HG03066 (cell line): ENCODE measurements around the gene AP2S1.
"Not testable (repeated sequence)": the region's sequence is repeated elsewhere in the genome, so short reads cannot be mapped to it uniquely, and the experiment has no call there.

ENCODE experiments used
- ATAC-seq: cut with Tn5 transposase; IDR thresholded peaks from one replicate; pipeline ENCODE4 v1.9.1; 2021; ENCODE audit warnings: low read depth; ENCODE audit not compliant: unreplicated experiment

The AP2S1 gene

DNA sequence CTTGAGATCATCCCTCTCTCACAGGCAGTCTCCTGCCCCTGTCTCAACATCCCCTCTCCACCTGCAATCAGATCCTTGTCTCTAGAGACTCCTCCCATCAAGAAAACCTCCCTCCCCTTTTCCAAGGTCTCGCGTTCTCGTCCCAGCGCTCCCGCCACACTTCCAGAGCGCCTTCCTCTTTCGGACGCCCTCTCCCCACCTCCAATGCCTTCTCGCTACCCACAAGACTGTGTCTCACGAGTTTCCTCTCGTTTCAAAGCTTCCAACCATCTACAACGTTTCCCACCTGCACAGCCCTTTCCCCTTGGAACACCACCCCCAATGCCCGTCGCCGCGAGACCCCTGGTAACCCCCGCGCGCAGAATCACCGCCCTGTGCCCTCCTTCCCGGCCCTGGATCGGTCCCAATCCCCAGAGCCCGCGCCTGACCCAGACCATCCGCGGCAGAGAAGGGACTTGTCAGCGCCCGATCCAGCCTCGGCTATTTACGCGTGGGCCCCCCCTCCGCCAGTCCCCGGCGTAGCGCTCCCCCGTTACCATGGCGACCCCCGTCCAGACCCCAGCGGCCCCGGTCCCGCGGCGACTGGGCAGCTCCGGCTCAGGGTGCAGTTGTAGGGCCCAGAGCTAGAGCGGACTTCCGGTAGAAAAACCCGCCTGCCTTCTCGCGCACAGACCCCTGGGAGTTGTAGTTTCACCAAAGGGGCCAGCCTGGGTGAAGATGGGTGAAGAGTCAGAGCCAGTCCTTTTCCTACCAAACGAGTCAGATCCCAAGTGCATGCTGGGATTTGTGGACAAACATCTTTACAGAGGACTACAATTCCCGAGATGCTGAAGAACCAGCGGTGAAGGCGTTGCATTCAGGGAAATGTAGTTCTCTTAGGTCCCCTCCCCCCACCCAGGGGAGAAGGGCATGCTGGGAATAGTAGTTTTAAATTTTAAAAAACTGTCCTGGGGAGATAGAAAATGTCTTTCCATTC, at the start of gene AP2S1:
TSS of gene AP2S1 (minus strand) at position 619 of the 976 bp plus-strand sequence. CDS start at position 539, 80 bp downstream.
- peak; percentile 95 for ATAC-seq

DNA sequence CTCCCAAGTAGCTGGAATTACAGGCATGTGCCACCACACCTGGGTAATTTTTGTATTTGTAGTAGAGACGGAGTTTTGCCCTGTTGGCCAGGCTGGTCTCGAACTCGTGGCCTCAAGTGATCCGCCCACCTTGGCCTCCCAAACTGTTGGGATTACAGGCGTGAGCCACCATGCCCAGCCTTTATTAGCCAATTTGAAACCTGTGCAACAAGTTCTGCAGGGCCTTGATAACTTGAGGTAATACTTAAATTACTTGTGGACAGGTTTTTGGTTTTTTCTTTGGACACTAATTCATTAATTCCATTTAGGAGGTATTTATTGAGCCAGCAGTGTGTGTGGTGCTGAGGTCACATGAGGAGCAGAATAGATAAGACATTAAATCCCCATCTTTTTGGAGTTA, 49.7 kb upstream of the AP2S1 start:
- ATAC-seq, result no peak

DNA sequence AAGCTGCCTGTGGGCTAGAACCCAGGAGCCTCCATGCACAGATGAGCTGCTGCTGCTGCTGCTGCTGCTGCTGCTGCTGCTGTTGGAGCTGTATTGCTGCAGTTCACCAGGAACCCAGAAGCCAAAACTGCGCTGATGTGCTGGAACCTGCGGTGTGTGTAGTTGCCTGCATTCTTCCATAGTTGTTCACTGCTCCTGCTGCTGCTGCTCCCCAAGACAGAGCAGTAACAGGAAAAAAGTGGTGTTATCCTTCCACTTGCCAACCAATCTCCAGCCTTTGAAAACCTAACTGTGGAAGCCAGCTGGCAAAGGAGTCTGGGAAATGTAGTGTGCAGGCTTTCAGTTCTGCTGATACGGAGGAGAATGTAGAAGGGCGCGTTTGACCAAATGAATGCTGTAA, 48.1 kb upstream of the AP2S1 start:
- ATAC-seq, result no peak

DNA sequence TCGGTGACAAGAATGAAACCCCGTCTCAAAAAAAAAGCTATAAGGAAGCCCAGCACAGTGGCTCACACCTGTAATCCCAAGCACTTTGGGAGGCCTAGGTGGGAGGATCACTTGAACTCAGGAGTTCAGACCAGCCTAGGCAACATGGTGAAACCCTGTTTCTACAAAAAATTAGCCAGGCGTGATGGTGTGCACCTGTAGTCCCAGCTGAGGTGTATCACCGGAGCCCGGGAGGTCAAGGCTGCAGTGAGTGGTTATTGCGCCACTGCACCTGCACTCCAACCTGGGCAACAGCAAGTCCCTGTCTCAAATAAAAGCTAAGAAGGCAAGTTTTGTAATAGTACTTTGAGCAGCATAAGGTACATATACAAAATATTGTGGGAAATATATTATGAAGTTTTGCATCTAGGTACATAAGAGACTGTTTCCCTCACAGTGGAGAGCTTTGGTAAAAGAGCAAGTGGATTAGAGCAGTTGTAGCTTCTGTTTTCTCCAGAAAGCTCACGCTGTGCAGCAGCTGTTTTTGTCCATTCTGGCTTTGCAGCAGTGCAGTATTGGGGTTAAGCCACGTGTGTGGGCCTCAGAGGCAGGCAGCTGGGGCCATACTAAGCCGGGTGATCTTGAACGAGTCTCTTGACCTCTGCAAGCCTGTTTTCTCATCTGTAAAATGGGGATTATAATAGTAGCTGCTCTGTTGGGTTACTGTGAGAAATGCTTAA, 45.6 kb upstream of the AP2S1 start:
- no peak for ATAC-seq

DNA sequence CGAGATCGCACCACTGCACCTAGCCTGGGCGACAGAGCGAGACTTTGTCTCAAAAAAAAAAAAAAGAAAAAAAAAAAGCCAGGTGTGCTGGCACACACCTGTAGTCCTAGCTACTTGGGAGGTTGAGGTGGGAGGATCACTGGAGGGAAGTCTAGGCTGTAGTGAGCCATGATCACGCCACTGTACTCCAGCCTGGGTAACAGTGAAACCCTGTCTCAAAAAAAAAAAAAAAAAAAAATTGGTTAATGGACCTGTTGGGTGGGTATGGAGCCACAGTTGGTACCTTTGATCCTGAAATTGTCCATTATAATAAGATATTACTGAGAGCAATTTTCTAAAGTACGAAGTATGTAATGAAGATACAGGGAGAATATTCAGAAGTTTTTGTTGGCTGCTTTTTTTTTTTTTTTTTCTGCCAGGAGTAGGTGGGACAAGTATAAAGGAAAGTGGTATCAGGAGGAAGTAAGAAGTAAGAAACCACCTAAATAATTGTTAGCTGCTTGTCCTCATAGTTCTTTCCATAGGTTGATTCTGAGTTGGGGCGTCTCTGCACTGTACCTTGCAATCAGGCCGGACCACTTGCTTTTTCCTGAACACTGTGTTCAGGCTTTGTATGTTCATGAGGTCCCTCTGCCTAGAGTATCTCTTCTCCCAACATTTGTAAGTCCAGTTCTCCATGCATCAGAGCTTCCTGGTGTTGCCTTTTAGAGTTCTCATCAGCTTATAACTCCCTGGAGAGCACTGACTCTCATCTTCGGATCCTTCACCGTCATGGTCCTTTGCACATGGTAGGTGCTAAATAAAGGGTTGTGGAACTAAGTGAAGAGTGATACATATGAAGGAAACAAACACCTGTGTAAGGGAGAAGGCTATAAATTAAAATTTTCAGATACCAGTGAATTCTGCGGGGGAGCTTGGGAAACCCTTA, 41.9 kb upstream of the AP2S1 start:
- ATAC-seq, result no peak

DNA sequence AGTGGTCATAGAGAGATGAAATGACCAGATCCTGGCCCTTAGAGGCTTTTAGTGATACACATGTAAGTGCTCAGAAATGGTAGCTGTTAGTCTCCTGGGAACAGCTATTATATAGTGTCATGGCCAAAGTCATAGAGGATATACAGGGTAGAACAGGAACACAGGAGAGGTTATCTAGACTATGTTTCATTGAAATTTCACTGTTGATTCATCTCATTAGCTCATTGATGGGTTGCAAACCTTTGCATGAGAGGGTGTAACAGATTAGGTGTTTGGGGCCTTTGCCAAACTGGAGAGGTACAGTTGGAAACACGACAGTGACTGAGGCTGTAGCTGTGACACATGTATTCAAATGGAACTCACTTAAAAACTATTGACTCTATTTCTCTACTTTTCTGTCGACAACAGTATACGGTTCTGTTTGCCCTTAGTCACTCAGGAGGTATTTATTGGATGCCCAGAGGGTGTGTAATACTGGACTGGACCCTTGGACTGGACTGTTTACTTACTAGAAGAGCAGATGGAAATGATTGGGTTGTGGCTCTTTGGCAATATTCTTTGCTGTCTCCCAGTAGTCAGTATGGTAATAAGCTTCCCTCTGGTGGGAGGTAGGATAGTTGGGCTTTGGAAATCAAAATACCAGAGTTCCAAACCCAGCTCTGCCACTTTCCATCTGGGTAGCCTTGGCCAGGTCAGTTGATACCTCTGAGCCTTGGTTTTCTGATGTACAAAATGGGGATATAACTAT, 40.0 kb upstream of the AP2S1 start:
- ATAC-seq, result no peak

DNA sequence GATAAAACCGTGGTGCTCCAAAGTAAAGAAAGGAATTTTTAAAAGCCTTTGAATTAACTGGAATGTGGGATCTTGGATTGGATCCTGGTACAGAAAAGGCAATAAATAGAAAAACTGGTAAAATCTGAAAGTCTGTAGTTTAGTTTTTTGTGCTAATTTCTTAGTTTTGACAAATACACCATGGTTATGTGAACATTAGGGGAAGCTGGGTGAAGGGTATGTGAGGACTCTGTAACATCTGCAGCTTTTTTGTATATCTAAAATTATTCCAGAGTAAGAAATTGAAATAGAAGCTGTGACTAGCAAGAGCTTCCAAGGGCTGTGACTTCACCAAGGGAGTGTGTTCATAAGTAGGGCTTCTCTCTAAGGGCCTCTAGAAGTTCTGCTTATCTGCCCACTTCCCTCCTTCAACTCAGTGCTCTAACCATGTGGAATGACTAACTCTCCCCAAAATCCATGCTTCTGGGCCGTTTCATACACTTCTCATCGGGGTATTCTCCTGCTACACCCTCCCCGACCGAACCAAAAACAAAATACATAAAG, 36.7 kb upstream of the AP2S1 start:
- no peak for ATAC-seq

DNA sequence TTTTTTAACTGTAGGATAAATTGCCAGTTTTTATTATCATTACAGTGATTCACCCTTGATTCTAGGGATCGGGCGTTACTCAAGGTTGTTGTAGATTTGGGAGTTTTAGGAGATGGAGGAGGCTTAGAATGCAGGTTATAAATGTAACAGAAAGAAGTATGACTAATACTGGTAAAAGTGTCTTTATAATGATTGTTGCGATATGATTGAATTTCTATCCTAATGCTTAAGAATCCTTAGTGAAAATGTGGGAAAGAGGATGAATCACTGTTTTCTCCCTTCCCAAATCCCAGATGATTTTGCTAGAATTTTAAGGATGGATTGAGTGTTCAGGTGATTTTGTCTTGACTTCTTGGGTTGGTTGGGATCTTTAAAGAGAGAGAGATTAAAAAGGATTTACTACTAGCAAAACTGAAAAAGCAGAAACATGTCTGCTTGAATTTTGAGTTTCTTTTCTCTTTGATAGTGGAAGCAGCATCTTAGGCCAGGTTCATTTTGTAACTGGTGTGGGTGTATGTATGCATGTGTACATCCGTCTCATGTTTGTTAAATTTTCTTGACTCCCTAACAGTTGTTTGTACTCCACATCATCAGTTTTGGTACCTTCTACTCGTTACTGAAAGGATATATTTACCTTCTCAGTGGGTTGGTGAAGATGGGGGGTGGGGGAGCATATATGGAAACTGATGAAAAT, 36.0 kb upstream of the AP2S1 start:
- ATAC-seq, result no peak

DNA sequence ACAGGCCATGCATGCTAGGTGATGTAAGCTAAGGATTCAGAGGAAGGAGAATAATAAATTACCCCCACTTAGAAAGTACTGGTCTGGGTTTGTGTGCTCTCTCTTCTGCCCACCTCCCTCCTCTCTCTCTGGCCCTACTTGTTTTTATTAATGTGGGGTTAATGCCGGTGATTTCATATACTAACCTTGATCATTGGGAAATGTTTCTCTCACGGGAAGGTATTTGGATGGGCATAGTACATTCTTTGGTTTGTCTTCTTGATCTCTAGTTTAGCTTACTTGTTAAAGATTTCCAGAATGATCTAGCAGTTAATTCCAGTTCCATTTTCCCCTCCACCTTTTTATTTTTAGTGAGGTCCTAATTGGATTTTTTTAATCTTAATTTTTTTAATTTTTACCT, 34.8 kb upstream of the AP2S1 start:
- no peak for ATAC-seq

DNA sequence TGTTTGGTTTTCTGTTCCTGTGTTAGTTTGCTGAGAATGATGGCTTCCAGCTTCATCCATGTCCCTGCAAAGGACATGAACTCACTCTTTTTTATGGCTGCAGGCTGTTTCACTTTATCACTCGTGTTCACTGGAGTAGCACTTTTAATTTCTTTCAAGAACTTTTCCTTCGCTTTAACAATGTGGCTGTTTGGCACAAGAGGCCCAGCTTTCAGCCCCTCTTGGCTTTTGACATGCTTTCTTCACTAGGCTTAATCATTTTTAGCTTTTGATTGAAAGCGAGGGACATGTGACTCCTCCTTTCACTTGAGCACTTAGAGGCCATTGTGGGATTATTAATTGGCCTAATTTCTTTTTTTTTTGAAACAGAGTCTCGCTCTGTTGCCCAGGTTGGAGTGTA, 32.1 kb upstream of the AP2S1 start:
- ATAC-seq, result not testable (repeated sequence)

DNA sequence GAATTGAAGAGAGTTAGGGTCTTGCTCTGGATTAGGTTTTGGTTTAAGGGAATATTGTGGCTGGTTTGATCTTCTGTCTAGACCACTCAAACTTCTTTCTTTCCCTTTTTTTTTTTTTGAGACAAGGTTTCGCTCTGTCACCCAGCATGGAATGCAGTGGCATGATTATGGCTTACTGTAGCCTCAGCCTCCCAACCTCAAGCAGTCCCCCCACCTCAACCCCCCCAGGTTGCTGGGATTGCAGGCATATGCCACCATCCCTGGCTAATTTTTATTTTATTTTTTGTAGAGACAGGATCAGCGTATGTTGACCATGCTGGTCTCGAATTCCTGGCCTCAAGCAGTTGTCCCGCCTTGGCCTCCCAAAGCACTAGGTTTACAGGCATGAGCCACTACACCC, 31.4 kb upstream of the AP2S1 start:
- ATAC-seq, result no peak

DNA sequence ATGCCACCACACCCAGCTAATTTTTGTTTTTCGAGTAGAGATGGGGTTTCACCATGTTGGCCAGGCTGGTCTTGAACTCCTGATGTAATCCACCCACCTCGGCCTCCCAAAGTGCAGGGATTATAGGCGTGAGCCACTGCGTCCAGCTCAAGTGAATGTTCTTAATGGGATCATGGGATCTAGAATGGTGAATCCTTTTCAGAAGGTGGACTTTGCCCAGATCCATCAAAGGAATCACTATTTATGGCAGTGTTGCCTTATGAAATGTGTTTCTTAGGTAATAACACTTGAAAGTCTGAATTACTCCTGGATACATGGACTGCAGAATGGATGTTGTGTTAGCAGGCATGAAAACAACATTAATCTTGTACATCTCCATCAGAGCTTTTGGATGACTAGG, 30.4 kb upstream of the AP2S1 start:
- no peak for ATAC-seq

DNA sequence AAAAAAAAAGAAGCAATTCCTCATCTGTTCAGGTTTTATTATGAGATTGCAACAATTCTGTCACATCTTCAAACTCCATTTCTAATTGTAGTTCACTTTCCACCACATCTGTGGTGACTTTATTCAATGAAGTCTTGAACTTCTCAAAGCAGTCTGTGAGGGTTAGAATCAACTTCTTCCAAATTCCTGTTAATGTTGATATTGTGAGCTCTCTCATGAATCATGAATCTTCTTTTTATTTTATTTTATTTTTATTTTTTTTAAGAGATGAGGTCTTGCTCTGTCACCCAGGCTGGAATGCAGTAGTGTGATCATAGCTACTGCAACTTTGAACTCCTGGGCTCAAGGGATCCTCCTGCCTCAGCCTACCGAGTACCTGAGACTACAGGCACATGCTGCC, 29.8 kb upstream of the AP2S1 start:
- ATAC-seq, result no peak

DNA sequence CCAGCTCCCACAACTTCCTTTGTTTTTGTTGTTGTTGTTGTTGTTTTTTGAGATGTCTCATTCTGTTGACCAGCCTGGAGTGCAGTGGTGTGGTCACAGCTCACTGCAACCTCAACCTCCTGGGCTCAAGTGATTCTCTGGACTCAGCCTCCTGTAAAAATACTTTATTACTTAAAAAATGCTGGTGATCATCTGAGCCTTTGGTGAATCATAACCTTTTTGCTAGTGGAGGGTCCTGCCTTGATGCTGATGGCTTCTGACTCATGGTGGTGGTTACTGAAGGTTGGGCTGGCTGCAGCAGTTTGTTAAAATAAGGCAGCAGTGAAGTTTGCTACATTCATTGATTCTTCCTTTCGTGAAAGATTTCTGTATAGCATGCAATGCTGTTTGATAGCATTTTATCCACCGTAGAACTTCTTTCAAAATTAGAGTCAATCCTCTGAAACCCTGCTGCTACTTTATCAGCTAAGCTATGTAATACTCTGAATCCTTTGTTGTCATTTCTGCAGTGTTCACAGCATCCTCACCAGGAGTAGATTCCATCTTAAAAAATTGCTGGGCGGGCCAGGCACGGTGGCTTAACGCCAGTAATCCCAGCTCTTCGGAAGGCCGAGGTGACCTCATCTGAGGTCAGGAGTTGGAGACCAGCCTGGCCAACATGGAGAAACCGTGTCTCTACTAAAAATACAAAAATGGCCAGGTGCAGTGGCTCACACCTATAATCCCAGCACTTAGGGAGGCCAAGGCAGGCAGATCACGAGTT, 28.1 kb upstream of the AP2S1 start:
- ATAC-seq, result no peak

DNA sequence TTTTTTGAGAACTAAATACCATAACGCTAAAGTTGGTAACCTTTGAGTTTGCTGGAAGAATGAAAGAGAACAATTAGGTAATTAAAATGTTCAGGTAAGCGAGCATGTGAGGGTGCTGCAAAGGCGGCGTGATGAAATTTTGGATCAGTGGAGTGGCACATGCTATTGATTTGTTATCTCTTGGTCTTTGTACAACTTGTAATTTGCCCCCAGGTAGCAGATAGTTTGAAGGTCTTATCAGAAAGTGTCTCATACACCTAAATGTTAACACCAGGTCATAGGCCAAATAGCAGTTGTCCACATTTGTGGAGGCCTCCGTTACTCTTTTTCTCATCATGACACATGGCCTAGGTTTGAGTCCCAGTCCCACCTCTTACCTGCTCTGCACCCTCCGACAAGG, 25.0 kb upstream of the AP2S1 start:
- no peak for ATAC-seq

DNA sequence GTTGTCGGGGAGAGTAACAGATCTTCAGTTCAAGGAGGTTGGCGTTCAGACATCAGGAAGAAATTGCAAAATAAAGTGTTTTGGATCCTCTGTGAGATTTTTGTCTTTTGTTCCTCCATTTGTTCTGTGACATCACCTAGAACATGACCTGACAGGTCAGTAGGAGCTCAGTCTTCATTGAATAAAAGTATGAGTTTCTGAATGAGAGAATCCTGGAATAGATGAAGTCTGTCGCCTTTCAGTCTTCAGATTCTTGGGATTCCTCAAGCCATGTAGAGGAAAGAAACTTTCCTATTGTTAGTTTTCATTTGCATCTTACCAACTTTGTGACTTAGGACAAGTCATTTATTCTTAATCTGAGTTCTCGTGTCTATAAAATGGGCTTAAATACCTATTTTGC, 24.6 kb upstream of the AP2S1 start:
- ATAC-seq, result no peak

DNA sequence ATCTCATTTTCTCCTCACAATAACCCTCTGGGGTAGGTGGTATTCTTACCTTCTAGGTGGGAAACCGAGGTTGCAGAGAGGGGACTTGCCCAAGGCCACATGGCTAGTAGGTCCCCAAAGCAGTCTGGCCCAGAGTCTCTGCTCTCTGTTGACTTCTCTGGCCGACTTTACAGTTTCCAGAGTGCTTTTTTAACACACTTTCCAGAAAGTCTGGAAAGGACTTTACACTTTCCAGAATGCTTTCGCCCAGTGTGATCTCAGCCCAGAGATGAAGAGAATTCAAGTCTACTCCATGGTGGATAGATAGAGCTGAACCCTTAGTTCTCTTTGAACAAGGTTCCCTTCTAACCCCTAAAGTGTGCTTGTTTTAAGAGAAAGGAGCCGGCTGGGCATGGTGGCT, 22.3 kb upstream of the AP2S1 start:
- ATAC-seq, result no peak

DNA sequence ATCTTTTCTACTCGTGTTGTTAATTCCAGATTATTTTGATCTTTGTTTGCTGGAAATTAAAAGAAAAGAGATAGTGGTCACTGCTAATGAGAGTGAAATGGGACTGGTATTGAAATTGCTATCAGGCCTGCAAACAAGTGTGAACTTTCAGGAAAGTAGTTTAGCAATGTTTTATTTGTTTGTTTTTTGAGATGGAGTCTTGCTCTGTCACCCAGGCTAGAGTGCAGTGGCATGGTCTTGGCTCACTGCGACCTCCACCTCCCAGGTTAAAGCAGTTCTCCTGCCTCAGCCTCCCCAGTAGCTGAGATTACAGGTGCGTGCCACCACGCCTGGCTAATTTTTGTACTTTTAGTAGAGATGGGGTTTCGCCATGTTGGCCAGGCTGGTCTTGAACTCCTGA, 20.5 kb upstream of the AP2S1 start:
- ATAC-seq, result not testable (repeated sequence)
